Esophagus squamous epithelium (tissue), 5 donors: ENCODE measurements around the gene TMEM164. TPM values are rescaled to one million over a fixed set of nuclear protein-coding genes. Genes with fewer than 3 reads are reported as not detected.

Source experiments
- DNase-seq: peaks from one replicate; lab custom pipeline; 2025; lab: John Stamatoyannopoulos, UW
- H3K27ac ChIP-seq, 4 donors: fragments of 200-600 bp; sonication (generic); one replicate each; pipeline ENCODE4 v1.5.1; 2016 to 2019; ENCODE audit warnings: mild to moderate bottlenecking in 1 of 4
- H3K27me3 ChIP-seq, 4 donors: fragments of 200-600 bp; sonication (generic); 1 replicate in 3 of 4; 2 replicates in 1 of 4; pipeline versions ENCODE4 v1.5.1 to v1.6.0; 2017 to 2021; ENCODE audit warnings: antibody characterized with exemption in 1 of 4
- H3K36me3 ChIP-seq, 3 donors: fragments of 200-600 bp; sonication (generic); one replicate each; pipeline ENCODE4 v1.5.1; 2016 to 2019
- H3K4me1 ChIP-seq, 3 donors: fragments of 200-600 bp; sonication (generic); one replicate each; pipeline ENCODE4 v1.5.1; 2017 to 2019
- H3K4me3 ChIP-seq, 4 donors: fragments of 200-600 bp; sonication (generic); 1 replicate in 3 of 4; 2 replicates in 1 of 4; pipeline ENCODE4 v1.5.1; 2016 to 2019; ENCODE audit warnings: mild to moderate bottlenecking in 2 of 4, moderate library complexity in 1 of 4
- H3K9me3 ChIP-seq, 3 donors: fragments of 200-600 bp; sonication (generic); one replicate each; pipeline ENCODE4 v1.5.1; 2016 to 2019
- CTCF ChIP-seq, 6 experiments: fragments of 450-650 bp in 4 of 6; fragments of 200-600 bp in 2 of 6; sonication (generic) in 2 of 6; IDR thresholded peaks; one replicate each; pipeline ENCODE4 v1.5.1; 2016 to 2019; ENCODE audit warnings: antibody characterized with exemption in 6 of 6, mild to moderate bottlenecking in 4 of 6, moderate library complexity in 4 of 6
- POLR2A ChIP-seq, 4 donors: fragments of 450-650 bp; IDR thresholded peaks; one replicate each; pipeline ENCODE4 v1.6.1; 2017; ENCODE audit warnings: antibody characterized with exemption in 4 of 4, mild to moderate bottlenecking in 4 of 4, moderate library complexity in 3 of 4
- WGBS, 2 donors: methylation state at CpG; one replicate each; pipeline ENCODE4 v1.1.5; 2018; 5-methylcytosine and 5-hydroxymethylcytosine counted together
- intact Hi-C: fragments of 100-400 bp; cut with DNase I; formaldehyde crosslinking; loops from one replicate; pipeline ENCODE4 v1.15.0; 2022
- total RNA-seq, 4 donors: library from RNA; depleted of rRNA; stranded (reverse); fragments of >200 nt; gene quantifications; one replicate each; pipeline ENCODE4 v1.1.0, GENCODE V29; 2016
- donor health status: DM: yes; HTN: yes; CAD: no.

Gene TMEM164
- total RNA-seq, 4 donors from 2014 or later, result 18.5 to 27.3 (median 23.6) TPM

DNA sequence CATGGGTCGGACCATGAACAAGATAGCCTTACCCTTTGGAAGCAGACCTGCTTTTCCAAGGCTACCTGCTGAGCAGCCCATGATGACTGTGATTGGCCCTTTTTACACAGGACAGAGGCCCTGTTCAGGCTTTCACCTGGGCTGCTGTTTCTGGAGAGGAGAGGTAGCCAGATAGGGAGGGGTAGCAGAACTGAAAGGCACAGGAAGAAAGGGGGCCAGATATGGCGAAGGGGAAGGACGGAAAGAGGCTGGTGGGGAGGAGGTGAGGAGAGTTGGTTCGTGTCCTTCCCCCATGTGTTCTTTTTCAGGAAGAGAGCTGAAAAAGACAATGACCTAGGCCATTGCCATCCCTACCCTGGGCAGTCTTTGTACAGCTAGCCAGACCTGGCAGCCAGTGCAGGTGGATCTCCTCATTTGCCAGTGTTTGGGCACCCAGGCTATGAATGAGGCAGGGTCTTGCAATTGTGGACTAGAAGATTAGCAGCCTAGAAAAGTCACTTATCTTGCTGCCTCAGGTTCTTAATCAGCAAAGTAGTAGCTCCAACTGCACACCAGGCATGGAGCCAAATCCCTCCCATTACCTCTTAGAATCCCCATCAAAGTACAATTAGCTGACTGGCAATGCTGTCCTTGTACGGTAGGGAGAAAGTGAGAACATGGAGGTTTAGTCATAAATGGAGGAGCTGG is 175.4 kb downstream of the TMEM164 start:
- WGBS, 2 donors, result 73 to 74% methylated on average over 2 to 5 of the region's 5 CpGs
- H3K9me3 ChIP-seq, result no peaks in the 10 kb centered on the region
- TF ChIP-seq POLR2A (IDR thresholded peaks at IDR 0.05) (no peak), CTCF (IDR thresholded peaks at IDR 0.05) (no peak)
- H3K4me3 ChIP-seq, result no peak overlapping the region
- H3K27me3 ChIP-seq, result no peaks in the 10 kb centered on the region
- H3K36me3 ChIP-seq, result no peaks in the 10 kb centered on the region
- no peak for DNase-seq
- H3K4me1 ChIP-seq, result peaks cover 0 to 47% (median 7%) of the 10 kb centered on the region in 3 donors
- H3K27ac ChIP-seq, result no peak overlapping the region
- intact Hi-C loops, result no loop called here

- DNase-seq, result no peak
- Histone ChIP-seq H3K4me1 (peaks cover 0 to 28% (median 4%) of the 10 kb centered on the region in 3 donors), H3K9me3 (no peaks in the 10 kb centered on the region), H3K36me3 (no peaks in the 10 kb centered on the region), H3K4me3 (no peak overlapping the region), H3K27ac (peak overlapping the region in 2 of 4 donors; percentile 46 to 55), H3K27me3 (no peaks in the 10 kb centered on the region)
- 40% methylated on average over 3 of the region's 5 CpGs; no CpG with 5 or more reads in 1 of the 2 donors for WGBS, 2 donors
- TF ChIP-seq CTCF (IDR thresholded peaks at IDR 0.05) (no peak), POLR2A (IDR thresholded peaks at IDR 0.05) (no peak)
- intact Hi-C loops, result no loop called here
These were observed 177.4 kb downstream of the TMEM164 start for GRCh38 chrX:110180176-110180927.

- Histone ChIP-seq H3K27ac (peak overlapping the region in 3 of 4 donors; percentile 36 to 55 (median 46)), H3K27me3 (no peaks in the 10 kb centered on the region), H3K36me3 (no peaks in the 10 kb centered on the region), H3K4me1 (peaks cover 0 to 26% (median 4%) of the 10 kb centered on the region in 3 donors), H3K9me3 (peaks cover 0 to under 1% (median 0%) of the 10 kb centered on the region in 3 donors), H3K4me3 (no peak overlapping the region)
- TF ChIP-seq CTCF (IDR thresholded peaks at IDR 0.05) (no peak), POLR2A (IDR thresholded peaks at IDR 0.05) (no peak)
- intact Hi-C loops, result no loop called here
- 41 to 54% methylated on average over 6 of the region's 6 CpGs for WGBS, 2 donors
- DNase-seq, result no peak
These were observed 178.0 kb downstream of the TMEM164 start for GRCh38 chrX:110180928-110181310.

DNA sequence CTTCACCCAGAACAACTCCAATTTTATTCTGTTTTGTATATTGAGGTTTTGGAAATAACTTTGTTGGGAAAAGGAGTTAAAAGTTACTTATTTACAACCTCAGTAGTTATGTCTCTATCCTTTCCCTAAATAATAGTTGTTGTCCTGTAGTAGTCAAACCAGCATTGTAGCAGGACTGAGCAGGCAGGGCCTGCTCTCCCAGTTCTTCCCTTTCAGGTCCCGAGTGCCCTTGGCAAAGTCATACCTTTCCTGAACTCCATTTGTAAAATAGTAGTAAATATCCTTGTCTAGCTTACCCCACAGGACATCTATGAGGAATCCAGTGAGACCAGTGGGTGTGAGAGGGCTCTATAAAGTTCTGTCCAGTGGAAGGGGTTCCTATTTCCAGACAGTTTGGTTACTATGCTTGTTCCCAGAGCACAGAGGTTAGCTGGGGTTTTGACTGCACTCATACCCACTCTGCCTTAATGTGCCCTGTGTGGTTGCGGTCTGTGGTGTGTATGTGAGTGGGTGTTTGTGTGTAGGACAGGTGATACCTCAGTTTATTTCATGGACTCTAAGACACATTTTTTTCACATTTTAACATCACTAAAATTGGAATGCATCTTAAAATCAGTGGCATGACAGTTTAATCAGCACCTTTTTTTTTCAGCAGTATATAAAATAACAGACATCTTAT is 178.7 kb downstream of the TMEM164 start:
- no peak for TF ChIP-seq POLR2A (IDR thresholded peaks at IDR 0.05)
- TF ChIP-seq CTCF (IDR thresholded peaks at IDR 0.05), result no peak
- DNase-seq, result no peak
- H3K36me3 ChIP-seq, result no peaks in the 10 kb centered on the region
- H3K27ac ChIP-seq, result peak overlapping the region in 3 of 4 donors; percentile 36 to 55 (median 46)
- no peak overlapping the region for H3K4me3 ChIP-seq
- peaks cover 0 to 5% (median 0%) of the 10 kb centered on the region in 3 donors for H3K9me3 ChIP-seq
- intact Hi-C loops, result no loop called here
- 55 to 61% methylated on average over 2 of the region's 2 CpGs for WGBS, 2 donors
- H3K27me3 ChIP-seq, result no peaks in the 10 kb centered on the region
- H3K4me1 ChIP-seq, result peaks cover 0 to 26% (median 4%) of the 10 kb centered on the region in 3 donors
